OCI-M1 (cell line): ENCODE data around the gene SFMBT2.
"Not testable (repeated sequence)": the region's sequence is repeated elsewhere in the genome, so short reads cannot be mapped to it uniquely, and the experiment has no call there.

Source experiments
- DNase-seq: peaks from one replicate; lab custom pipeline; 2025; lab: John Stamatoyannopoulos, UW

SFMBT2 gene

DNA sequence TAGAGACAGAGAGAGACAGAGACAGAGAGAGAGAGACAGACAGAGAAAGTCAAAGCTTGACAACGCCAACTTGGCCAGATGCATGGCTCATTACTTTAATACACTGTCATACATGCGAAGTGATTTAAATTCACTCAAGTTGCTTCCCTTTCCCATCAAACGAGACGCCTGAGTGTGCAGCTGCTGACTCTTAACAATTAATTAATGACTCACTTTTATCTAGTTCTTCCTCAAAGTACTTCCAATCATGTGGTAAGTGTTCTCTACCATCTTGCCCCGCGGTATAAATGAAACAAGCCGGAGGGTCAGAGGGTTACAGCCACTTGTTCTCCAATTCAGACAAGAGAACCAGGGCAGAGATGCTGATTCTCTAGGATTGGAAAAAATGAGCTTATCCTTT is 90.8 kb downstream of the SFMBT2 start:
- DNase-seq: no peak

DNA sequence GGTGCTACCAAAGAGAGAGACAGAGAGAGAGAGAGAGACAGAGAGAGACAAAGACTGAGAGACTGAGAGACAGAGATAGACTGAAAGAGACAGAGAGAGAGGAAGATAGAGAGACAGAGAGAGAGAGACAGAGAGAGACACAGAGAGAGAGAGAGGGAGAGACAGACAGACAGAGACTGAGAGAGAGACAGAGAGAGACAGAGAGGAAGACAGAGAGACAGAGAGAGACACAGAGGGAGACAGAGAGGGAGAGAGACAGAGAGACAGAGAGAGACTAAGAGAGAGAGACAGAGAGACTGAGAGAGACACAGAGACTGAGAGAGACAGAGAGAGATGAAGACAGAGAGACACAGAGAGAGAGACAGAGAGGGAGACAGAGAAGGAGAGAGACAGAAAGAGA is 91.2 kb downstream of the SFMBT2 start:
- no peak for DNase-seq

- DNase-seq: no peak
Observed at GRCh38 chr10:7318836-7319235, 92.0 kb downstream of the SFMBT2 start.

DNA sequence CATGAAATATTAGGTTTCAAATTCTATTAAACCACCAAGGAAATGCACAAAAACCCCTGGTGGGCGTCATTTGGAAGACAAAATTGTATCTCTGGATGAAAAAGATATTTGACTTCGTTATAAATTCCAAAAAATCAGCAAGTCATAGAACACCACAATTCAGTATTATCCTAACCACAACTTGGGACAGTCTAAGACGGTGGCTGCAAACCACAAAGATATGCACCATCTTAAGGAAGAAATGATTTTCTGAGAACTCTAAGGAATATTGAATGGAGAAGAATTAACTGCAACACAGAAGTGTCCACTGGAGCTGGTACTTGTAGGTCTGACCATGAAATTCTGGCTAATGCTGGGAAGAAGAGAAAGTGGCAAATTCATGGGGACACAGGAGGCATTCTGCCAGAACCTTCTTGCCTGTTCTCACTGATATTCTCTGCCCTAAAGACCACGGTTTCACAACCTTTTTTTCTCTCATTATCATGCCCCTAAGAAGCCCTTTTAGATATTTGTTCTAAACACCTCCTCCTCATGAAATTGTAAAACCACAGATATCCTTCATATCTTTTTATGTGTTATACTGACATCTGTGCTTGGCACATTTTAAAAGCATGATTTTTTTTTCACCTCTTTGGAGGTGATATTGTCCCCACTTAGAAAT is 92.9 kb downstream of the SFMBT2 start:
- DNase-seq: peak; percentile 41

DNA sequence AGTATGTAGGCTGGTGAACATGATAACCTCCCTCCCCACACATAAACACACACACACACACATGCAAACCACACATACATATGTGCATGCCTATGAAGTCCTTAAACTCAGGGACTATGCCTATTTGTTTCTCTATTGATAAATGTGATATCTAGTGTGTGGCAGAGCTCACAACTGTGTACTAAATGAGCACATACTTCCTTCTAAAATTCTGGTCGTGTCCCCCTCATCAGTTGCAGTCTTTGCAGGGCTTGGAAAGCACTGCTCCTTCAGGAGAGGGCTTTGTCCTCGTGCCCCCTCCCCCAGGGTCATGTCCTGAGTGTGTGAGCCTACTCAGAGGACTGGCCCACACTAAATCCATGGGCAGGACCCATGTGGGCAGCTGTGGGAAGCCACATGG is 94.0 kb downstream of the SFMBT2 start:
- no peak for DNase-seq

DNA sequence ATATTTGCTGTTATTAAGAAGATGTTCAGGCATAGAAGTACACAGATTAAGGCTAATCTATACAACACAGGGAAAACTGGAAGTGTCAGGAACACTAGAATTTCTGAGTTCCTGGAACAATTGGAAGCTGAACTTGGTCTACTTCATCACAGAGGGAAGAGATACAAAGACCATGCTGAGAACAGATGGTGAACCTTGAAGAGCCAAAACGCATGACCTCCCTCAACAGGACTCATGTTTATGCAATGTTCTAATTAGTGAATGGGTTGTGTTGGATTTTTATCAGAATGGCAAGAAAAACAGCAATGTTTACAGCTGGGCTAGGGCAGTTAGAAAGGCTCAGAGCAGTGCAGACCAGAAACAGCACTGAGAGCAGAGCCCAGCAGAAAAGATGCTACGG is 94.9 kb downstream of the SFMBT2 start:
- DNase-seq: no peak

- no peak for DNase-seq
Observed at GRCh38 chr10:7314170-7314569, 96.7 kb downstream of the SFMBT2 start.

GRCh38 chr10:7312488-7312857 is 98.4 kb downstream of the SFMBT2 start:
- DNase-seq: no peak

DNA sequence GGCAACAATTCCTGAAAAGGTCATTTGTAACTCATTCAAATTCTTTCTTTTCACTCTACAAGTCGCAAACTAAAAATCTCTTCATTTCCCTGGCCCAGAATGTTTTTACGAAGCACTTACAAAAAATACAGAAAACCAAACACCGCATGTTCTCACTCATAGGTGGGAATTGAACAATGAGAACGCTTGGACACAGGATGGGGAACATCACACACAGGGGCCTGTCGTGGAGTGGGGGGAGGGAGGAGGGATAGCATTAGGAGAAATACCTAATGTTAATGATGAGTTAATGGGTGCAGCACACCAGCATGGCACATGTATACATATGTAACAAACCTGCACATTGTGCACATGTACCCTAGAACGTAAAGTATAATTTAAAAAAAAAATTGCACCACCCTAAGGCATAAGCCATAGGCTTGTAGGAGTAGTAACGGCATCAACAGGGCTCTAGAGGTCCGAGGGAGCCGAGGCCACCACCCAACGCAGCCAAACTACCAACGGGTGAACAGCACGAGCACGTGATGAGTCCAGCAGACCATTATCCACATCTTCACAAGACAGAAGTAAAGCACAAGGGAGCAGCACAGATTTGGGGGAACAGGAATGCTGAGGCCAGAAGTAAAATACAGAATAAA is 98.9 kb downstream of the SFMBT2 start:
- not testable (repeated sequence) for DNase-seq

- no peak for DNase-seq
Observed at GRCh38 chr10:7311218-7311849, 99.5 kb downstream of the SFMBT2 start.

- DNase-seq: no peak
Observed at GRCh38 chr10:7310076-7310475, 100.8 kb downstream of the SFMBT2 start.

DNA sequence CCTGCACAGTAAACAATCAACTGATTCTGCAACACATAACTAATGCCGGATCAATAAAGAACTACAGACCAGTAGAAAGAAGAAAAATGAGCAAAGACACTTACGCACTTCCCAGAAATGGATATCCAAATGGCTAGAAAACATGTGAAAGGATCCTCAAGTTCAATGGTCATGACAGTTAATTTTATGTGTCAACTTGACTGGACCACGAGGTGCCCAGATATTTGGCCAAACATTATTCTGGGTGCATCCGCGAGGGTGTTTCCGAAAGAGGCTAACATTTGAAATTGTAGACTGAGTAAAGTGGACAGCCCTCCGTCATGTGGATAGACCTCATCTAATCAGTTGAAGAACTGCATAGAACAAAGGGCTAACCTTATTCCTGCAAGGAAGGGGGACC is 102.0 kb downstream of the SFMBT2 start:
- DNase-seq: no peak

DNA sequence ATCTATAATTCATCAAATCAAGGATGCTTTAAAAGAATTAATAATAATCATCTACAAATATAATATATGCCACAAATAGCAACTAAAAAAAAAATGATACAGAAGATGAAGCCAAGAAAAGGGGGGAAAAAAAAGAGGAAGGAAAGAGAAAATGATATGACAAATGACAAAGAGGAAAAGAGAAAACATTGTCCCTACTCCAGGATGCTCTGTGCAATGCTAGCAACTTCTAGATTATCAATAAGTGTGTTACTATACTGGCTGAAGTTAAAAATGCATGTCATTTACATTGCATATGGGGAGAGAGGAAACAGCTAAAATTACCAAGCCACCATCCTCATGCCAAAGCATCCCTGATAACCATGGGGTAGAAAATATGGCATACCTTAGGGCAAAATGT is 104.2 kb downstream of the SFMBT2 start:
- DNase-seq: no peak

DNA sequence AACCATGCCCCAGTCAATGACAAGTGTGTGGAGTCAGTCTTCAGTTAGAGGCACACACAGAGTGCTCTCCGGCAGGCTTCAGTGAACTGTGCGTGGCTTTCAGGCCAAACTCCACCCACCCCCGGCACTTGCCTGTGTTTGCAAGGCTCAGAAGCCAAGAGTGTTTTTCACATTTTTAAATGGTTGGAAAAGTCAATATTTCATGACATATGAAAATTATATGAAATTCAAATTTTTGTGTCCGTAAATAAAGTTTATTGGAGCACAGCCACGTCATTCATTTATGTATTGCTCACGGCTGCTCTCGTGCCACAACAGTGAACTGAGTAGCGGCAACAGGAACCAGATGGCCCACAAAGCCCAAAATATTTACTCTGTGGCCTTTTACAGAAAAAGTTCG is 104.7 kb downstream of the SFMBT2 start:
- no peak for DNase-seq

GRCh38 chr10:7305053-7305452 is 105.8 kb downstream of the SFMBT2 start:
- DNase-seq: no peak

- no peak for DNase-seq
Observed at GRCh38 chr10:7304110-7304509, 106.7 kb downstream of the SFMBT2 start.

DNA sequence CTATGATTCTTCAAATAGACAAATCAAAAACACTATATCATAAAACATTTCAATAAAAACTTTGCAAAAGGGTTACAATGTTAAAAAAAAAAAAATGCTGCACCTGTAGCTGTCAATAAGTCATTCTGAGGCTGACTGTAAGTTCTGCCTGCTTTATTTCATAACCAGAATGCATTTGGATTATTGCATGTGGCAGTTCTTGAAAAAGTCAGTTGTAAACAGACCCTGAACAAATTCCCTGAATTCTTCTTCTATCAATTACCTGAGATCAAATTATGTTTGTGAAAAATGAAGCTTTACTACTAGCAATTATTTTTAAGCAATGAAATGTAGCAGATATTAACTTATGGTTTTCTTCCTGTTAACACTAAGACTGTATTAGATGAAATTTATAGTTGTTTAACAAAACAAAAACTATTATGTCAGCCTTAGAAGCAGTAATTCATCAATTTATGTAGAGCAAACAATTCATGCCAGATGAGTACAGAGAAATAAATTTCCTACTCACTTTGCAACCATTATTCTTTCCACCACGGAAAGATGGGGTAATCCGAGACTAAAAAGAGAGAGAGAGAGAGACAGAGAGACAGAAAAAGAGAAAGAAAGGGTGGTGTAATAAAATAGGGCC is 107.8 kb downstream of the SFMBT2 start:
- no peak for DNase-seq

DNA sequence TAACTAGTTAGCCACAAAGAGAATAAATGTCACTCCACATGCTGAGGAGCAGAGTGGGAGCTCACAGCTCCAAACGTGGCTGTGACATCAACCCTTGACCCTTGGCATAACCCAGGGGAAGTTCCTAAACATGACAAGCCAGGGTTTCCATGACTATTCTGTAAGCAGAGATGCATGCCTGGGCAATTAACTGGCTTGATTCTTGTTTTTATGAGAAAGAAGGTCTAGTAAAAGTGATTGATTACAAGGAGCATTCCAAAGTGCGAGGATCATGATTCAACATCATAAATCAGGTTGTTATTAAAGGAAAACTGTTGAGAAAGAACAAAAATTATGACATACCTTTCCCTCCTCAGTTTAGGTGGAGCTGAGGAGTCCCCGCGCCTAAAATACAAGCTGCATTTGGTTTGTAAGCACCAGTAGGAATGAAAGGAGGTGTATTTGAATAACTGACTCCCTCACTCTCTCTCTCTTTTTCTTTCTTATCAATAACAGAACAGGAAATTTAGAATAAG is 108.4 kb downstream of the SFMBT2 start:
- DNase-seq: no peak

GRCh38 chr10:7301006-7301778 is 109.6 kb downstream of the SFMBT2 start:
- DNase-seq: no peak

GRCh38 chr10:7300384-7300971 is 110.4 kb downstream of the SFMBT2 start:
- no peak for DNase-seq

- DNase-seq: not testable (repeated sequence)
Observed at GRCh38 chr10:7299601-7300325, 111.1 kb downstream of the SFMBT2 start.
